T1000 (cell line): ENCODE data around the gene ABAT.
"Not testable (repeated sequence)": the region's sequence is repeated elsewhere in the genome, so short reads cannot be mapped to it uniquely, and the experiment has no call there.

Experiments
- DNase-seq: peaks from one replicate; lab custom pipeline; 2025; ENCODE audit warnings: mixed read lengths; lab: John Stamatoyannopoulos, UW

Gene ABAT

DNA sequence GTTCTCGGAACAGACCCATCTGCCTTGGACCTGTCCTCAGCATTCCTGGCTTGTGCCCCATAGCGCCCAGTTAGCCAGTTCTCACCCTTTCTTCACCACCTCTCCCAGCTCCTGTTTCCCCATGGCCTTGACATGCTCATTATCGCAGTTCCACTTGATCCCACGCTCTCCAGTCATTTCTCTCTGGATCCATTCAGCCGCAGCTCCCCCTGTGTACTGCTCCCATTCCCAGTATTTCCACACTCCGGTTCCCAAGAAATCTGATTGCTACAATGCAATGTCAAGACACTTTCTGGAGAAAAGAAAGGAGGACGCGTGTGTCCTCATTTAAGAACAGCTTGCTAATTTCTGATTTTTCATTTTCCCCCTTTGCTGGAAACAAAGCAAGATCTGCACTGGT lies 67.7 kb downstream of the ABAT start:
- DNase-seq = no peak

DNA sequence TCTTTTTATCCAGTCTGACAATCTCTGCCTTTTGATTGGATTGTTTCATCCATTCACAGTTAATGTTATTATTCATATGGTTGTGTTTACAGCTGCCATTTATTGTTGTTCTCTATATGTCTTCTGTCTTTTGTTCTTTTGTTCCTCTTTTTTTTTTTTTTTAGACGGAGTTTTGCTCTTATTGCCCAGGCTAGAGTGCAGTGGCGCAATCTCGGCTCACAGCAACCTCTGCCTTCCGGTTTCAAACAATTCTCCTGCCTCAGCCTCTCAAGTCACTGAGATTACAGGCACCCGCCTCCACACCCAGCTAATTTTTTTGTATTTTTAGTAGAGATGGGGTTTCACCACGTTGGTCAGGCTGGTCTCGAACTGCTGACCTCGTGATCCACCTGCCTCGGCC lies 74.5 kb downstream of the ABAT start:
- DNase-seq = not testable (repeated sequence)

DNA sequence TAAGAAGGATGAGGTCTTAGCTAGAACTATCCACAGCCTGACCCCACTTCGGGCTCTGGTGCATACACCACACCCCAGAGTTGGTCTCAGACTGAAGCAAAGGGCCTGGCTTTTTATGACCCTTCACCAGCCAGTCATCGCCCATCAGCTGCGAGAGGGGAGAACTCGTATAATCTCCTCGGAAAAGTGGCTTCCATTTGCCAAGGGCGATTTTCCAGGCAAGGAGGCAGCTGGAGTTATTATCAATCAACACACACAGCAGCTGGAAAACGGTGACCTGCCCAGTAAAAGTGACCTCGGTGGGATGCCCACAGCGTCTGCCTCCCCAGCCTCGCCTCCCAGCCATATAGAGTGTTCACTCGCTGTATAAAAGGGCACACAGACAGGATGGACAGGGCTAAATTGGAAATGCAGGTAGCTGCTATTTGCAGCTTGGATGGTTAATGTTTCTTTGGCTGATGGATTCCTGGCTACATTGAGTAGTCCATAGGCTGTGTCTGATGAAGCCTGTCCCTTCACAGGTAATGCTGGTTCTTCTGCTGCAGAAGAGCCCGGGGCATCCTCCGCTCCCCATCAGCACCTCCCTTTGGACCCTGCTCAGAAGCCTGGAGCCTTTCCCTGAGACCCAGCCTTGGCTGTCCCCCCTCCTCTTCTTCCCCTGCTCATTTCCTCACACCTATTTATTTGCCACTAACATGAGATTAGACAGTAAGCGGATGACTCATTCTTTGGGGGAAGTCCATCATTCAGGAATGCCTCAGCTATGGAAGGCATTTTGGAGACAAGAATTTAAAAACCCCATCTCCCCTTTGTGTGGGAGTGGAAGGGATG lies 77.3 kb downstream of the ABAT start:
- no peak for DNase-seq

DNA sequence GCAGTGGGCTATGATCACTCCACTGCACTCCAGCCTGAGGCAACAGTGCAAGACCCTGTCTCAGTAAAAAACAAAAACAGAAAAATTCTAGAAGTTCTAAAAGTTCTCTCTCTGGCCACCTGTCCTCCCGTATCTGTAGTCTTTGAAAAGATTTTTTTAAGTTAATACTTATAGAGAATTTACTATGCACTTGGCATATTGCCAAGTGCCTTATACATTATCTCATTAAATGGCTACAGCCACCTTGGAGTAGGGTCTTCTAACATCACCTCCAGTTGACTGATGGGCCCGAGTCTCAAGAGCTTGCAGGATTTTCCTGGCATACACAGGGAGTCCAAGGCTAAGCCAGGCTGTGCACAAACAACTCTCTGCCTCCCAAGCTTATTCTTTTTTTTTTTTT lies 78.3 kb downstream of the ABAT start:
- no peak for DNase-seq

DNA sequence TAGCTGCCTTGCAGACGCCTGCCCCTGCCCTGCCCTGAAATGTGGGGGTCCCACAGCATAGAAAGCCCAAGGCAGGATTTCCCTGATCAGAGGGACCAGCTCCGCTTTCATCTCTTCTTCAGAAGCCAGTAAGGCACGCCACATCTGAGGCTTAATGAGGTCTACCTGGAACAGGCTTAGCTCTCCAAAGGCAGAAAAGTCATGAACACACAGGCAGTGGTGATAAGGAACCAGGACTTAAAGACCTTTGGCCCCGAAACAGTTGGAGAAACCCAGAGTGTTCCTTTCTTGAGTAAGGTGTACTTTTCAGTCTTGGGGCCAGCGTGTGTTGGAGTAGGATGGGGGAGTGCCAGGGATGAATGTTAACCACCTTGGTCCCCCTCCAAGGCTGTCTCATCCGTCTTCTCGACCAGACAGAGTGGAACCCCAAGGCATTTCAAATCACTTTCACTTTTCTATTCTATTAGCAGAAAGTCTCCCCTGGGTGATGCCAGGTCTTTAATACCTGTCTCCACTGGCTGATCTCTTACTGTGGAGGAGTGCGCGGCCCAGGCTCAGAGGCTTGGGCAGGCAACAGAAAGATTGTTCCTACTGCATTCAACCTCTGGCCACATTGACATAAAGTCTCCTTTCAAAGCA lies 79.1 kb downstream of the ABAT start:
- DNase-seq = no peak

DNA sequence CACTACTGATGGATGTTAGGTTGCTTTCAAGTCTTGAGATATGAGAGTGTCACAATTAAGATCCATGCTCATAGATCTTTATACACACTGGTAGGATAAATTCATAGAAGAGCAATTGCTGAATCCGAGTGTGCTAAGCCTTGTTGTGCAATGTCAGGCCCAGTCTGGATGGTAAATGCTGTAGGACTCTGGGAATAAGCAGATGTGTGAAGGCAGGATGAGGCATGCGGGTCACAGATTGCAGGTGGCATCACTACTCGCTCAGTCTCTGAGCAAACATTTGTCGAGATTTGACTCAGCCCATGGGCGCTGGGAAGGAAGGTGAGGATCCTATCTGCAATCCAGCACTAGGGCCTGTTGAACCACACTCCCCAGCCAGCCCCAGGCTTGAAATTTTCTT lies 82.3 kb downstream of the ABAT start:
- no peak for DNase-seq

DNA sequence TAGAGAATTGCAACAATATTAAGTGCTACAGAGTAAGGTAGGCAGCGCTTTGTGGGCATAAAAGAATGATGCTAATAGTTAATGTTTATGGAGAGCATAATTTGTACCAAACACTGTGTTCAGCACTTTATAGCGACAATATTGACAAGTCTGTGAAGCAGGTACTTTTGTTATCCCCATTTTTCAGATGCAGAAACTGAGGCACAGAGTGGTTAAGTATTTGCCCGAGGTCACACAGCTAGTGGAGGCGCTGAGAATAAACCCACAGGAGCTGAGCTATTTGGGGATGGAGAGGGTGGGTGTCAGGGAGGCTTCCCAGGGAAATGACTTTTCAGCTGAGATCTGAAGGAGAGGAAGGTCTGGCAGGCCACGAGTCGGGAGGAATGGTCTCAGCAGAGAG lies 83.6 kb downstream of the ABAT start:
- DNase-seq = no peak

DNA sequence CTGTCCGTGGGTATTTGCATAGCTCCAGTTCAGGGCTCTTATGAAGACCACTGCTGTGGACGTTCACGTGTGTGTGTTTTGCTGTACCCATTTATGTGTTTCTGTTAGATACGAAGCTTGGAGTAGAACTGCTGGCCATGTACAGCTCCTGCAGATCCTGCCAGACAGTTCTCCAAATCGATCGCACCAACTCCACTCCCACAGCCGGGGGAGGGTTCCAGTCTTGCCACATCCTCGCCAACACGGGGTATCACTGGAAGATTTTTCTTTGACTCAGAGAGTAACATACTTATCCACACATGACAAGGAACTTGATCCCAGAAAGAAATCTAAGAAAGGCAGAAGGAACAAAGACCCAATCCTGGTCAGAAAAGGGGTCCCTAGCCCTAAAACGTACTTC lies 85.6 kb downstream of the ABAT start:
- no peak for DNase-seq

DNA sequence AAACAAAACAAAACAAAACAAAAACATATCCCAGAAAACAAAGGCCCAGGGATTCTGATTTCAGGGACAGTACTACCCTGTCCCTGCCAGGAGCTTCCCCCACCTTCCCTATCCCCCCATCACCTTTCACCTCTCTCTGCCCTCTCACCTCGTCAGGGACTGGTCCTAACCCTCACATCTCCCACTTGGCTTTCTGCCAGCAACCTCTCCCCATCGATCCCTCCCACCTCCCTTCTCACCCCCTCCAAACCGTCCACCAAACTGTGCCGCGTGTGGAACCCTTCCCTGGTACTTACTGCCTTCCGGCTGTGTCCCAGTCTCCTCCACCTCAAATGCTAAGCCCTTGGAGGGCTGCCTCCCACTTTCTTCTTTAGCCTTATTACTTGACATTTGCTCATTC lies 86.7 kb downstream of the ABAT start:
- DNase-seq = no peak

DNA sequence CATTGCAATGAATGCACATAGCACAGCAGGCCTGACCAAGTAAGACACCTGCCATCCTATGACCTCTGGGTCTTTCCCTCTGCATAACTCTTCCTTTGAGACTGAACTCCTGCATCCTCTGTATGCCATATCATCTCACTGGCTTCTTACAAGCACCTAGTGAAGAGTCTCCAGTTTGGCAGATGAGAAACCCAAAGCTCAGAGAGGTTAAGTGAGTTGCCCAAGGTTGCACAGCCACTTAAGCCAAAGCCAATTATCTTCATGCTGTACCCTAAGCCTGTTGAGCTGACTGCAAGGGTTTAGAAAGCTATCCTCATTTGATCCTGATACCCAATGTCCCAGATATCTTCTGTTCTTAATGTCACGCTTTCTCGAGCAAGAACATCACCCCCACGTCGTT lies 87.8 kb downstream of the ABAT start:
- DNase-seq = no peak

DNA sequence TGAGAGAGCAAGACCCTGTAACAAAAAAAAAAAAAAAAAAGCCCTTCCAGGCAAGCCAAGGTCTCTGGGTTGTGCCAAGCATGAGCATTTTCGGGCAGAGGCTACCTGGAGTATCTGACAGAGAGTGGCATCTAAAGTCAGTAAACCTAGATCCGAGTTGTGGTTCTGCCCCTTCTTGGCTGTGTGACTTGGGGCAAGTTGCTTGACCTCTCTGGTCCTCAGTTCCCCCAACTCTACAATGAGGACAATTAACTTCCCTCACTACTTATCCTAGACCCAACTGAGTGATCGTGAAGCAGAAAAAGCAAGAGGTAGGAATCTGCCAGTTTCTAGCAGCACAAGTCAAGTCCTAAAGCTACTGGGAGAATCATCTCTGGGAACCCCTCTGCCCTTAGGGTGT lies 88.7 kb downstream of the ABAT start:
- no peak for DNase-seq

DNA sequence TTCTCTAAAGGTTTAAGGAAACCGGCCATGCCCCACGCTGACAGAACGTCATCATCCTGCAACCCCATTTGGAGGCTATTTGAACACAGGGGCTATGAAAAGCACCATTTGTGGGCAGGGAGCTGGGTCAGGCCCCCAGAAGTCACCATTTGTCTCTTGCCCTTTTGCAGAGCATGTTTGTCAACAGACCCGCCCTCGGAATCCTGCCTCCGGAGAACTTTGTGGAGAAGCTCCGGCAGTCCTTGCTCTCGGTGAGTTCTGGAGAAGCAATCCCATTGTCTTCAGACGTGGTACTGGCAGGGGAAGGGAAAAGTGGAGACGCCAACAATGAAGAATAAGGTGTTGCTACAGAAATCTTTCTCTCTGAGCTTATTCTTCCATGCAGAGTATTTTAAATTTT lies 89.5 kb downstream of the ABAT start:
- DNase-seq = no peak

DNA sequence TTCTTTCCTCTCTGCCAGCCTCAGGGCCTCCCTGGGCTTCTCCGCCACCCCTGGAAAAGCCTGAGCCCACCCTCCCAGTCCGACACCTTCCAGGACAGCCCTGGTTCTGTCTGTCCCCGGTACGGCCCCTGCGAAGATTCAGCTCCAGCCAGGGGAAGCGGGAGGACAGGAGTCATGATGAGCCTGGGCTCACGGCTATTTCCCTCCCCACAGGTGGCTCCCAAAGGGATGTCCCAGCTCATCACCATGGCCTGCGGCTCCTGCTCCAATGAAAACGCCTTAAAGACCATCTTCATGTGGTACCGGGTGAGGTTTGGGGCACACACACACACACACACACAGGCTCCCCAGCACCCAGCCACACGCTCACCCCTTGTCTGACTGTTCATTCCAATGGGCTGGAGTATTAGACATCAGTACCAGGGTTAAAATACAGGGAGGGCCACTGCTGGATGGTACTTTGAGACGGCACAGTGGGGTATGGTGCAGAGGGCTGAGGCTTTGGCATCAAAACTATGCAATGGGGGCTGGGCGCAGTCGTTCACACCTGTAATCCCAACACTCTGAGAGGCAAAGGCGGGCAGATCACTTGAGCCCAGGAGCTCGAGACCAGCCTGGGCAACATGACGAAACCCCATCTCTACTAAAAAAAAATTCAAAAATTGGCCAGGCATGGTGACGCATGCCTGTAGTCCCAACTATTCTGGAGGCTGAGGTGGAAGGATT lies 90.3 kb downstream of the ABAT start:
- DNase-seq = no peak

DNA sequence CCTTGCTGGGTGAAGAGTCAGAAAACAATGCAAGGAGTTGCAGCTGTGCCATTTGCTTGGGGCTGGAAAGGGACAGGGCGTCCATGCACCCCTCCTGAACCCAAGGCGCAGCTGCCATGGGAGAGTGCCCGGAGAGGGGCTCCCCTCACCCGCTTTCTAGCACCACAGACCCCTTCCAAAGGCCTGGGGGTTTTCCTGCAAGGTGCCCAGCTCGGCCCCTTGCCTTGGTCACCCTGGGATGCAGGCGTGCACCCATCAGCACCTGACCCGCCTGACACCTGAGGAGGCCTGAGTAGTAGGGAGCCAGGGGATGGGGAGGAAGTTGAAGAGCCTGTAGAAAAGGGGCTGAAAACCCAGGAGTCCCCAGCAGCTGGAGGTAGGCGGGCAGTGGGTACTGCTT lies 92.8 kb downstream of the ABAT start:
- DNase-seq = no peak

DNA sequence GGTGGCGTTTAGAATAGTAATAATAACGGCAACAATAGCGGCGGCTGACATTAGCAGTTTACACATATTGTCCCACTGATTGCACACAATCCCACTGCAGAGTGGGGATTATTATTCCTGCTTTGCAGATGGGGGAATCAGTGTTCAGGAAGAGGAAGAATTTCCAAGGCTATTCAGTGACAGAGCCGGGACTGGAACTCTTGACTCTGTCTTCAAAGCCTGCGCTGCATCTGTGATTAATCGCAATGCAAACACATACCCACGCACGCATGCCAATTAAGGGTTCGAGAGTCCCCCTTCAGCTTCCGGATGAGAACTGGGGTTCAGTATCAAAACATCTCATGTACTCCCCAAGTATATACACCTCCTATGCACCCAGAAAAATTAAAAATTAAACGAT lies 93.9 kb downstream of the ABAT start:
- no peak for DNase-seq

DNA sequence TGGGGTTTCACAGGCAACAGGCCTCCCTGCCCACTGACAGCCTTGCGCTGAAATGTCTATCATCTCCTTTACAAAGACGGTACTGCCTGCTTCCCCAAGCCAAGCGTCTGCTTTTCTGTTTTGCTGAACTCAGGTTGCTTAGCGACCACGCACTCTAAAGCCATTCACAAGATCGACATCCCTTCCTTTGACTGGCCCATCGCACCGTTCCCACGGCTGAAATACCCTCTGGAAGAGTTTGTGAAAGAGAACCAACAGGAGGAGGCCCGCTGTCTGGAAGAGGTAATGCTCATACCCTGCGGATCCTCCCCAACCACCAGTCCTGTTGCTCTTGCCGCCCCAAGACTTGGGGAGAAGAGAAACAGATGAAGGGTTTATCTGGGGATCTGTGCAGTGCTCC lies 94.3 kb downstream of the ABAT start:
- DNase-seq = no peak

DNA sequence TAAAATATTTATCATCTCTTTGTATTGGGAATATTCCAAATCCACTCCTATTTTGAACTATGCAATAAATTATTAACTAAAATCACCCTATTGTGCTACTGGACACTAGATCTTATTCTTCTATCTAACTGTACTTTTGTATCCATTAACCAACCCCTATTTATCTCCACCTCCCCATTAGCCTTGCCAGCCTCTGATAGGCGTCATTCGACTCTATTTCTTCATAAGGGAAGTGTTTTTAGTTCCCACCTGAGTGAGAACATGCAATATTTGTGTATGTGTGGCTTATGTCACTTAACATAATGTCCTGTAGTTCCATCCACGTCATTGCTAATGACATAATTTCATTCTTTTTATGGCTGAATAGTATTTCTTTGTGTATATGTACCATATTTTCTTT lies 99.1 kb downstream of the ABAT start:
- no peak for DNase-seq

DNA sequence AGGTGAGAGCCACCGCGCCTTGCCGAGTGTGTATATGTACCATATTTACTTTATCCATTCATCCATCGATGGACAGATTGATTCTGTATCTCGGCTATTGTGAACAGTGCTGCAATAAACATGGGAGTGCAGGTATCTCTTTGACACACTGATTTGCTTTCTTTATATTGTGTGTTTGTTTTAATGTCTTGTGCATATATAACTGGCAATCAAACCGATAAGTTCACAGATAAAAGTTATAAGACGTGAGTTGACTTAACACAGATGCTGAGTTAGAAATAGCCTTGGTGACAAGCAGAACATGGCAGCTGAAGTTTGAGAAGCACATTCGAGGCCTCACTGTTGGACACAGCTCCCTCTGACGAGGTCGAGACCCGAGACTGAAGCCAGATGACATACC lies 99.8 kb downstream of the ABAT start:
- no peak for DNase-seq

DNA sequence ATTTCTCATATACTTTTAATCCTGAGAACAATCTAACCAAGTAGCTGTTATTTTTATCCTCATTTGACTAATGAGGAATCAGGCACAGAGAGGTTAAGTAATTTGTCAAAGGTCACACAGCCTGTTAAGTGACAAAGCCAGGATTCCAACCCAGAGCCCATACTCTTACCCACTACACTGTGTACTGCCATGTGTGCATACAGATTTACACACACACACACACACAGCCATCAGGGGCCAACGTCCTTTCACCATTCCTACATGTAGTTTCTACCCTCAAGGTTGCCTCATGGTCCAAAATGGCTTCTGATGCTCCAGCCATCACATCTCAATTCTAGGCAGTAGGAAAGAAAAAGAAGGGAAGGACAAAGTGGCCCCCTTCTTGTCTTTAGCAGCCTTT lies 100.9 kb downstream of the ABAT start:
- no peak for DNase-seq

DNA sequence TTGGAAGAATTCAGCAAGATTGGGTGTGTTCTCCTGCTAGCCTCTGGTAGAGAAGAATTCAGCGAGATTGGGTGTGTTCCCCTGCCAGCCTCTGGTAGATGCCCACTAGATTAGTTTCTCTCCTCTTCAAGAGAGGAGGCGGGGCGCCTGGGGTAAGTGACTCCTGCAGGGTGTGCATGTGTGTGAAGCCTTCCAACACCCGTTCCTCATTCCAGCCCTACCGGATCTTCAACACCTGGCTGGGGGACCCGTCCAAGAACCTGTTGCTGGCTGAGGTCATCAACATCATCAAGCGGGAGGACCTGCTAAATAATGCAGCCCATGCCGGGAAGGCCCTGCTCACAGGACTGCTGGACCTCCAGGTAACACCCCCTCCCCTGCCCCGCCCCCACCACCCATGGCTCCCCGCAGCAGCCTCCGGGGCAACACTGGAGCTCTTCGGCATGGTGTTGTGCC lies 101.7 kb downstream of the ABAT start:
- no peak for DNase-seq

DNA sequence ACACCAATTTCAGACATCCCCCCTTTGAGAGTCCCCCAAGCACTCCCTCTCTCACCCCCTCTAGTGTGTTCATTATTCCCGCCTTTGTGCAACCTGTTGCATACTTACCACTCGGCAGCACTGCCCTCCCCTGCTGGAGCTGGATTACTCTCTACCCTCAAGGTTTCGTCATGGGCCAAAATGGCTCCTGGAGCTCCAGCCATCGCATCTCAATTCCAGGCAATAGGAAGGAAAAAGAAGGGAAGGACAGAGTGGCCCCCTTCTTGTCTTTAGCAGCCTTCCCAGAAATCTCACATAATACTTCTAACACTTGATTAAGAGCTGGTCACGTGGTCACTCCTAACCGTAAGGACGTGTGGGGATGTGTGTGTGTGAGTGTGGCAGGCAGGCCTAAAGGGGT lies 102.8 kb downstream of the ABAT start:
- no peak for DNase-seq

DNA sequence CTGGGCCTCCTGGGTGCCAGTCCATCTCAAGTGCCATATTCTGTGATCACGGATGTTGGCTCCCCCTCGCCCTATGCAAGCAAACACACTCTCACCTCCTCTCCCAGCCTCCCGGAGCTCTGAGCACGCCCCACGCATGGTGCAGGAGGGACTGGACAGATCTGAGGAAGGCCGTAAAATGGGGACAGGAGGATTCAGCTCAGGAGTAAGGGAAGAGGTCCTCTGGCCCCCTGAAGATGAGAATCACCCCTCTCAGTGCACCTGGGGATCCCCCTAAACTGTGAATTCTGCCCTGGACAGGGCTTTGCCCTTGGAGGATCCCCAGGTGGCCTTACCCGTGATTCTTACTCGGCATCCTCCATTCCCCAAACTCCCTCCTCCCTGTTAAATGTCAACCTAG lies 107.4 kb downstream of the ABAT start:
- DNase-seq = no peak

DNA sequence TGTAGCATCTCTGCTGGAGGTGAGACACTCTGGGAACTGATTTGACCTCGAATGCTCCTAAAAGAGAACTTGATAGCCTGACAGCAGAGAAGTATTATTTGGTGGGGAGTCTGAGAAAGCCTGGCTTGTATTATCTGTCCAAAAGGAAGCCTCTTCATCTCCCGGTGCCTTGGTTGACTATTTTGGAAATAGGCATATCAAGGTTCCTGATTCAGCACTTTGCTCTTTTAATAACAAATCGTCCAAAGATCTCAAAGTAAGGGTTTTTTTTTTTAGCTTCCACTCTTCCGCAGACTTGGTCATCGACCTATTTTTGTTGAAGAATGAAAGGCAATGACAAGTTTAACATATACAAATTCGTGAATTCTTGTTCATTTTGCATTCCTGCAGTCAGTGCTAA lies 108.3 kb downstream of the ABAT start:
- no peak for DNase-seq
